HepG2 (cell line): ENCODE data around the gene HAP1. TPM values are rescaled to one million over a fixed set of nuclear protein-coding genes. Genes with fewer than 3 reads are reported as not detected.

Experiments
- ATAC-seq: fragments of 200-7000 bp; cut with Tn5 transposase; 3 replicates; pipeline ENCODE4 v1.9.1; 2020; ENCODE audit warnings: mild to moderate bottlenecking, moderate library complexity
- BruUV-seq: library from RNA; stranded (reverse); fragments of 400-500 nt; replicated peaks from 2 replicates; lab custom pipeline; 2021; lab: Mats Ljungman, UMichigan
- CTCF ChIA-PET: fragments of 300-600 bp; formaldehyde crosslinking; extraction: SDS; loops from one replicate; lab custom pipeline; 2021; ENCODE audit warnings: low total read pairs, inconsistent platforms, low intra/inter-chr PET ratio; lab: Yijun Ruan, JAX
- POLR2A ChIA-PET: fragments of 350-600 bp; sonication (Branson Sonifier 250); formaldehyde crosslinking; loops from one replicate; lab custom pipeline; 2020; ENCODE audit warnings: antibody characterized with exemption, inconsistent platforms; lab: Yijun Ruan, JAX
- DNase-seq: peaks from one replicate; pipeline ENCODE4 v3.0.0-alpha.2; 2015; ENCODE audit warnings: low spot score
- FAIRE-seq: peaks from 3 replicates; lab custom pipeline; 2011; peaks lifted over from hg19 to GRCh38; lab: Jason Lieb, UNC
- H2AFZ ChIP-seq: one replicate; pipeline ENCODE4 v1.6.1; 2011; ENCODE audit warnings: low read length, inconsistent platforms
- H3K27ac ChIP-seq: fragments of 300-600 bp; 3 replicates; pipeline ENCODE4 v1.8.0; 2011; ENCODE audit warnings: mixed run types, mild to moderate bottlenecking, mixed read lengths, low read length, inconsistent platforms; ENCODE audit not compliant: insufficient read depth; ENCODE audit errors: extremely low read length
- H3K27me3 ChIP-seq, 2 experiments: fragments of 200-600 bp in 1 of 2; 2 replicates in 1 of 2; 3 replicates in 1 of 2; pipeline versions ENCODE4 v1.6.0 to v1.8.0; 2011; ENCODE audit warnings: low read length in 2 of 2, mild to moderate bottlenecking in 2 of 2, moderate library complexity in 2 of 2, inconsistent platforms in 1 of 2; ENCODE audit not compliant: insufficient read depth in 2 of 2, control insufficient read depth in 1 of 2
- H3K36me3 ChIP-seq, 2 experiments: fragments of 200-600 bp in 1 of 2; replicated peaks in 1 of 2; 2 replicates in 1 of 2; 3 replicates in 1 of 2; pipeline versions ENCODE4 v1.5.1 to v1.8.0; 2011; ENCODE audit warnings: low read length in 2 of 2, inconsistent platforms in 1 of 2; ENCODE audit not compliant: insufficient read depth in 2 of 2, control insufficient read depth in 1 of 2
- H3K4me1 ChIP-seq: 2 replicates; pipeline ENCODE4 v1.5.1; 2012; ENCODE audit warnings: low read length, inconsistent platforms; ENCODE audit not compliant: insufficient read depth
- H3K4me2 ChIP-seq: 2 replicates; pipeline ENCODE4 v1.6.0; 2011; ENCODE audit warnings: low read depth, low read length, inconsistent platforms
- H3K4me3 ChIP-seq, 3 experiments: fragments of 200-600 bp in 1 of 3; sonication (generic), shearing (Covaris generic) in 1 of 3; replicated peaks in 1 of 3; 2 replicates each; pipeline ENCODE4 v1.5.1; 2011 to 2016; ENCODE audit warnings: low read length in 3 of 3, inconsistent platforms in 2 of 3, low read depth in 2 of 3, mild to moderate bottlenecking in 2 of 3, control low read depth in 1 of 3, mixed read lengths in 1 of 3; ENCODE audit not compliant: insufficient read depth in 1 of 3
- H3K79me2 ChIP-seq: one replicate; pipeline ENCODE4 v1.6.1; 2011; ENCODE audit warnings: low read length, inconsistent platforms; ENCODE audit not compliant: insufficient read depth
- H3K9ac ChIP-seq: 2 replicates; pipeline ENCODE4 v1.6.0; 2011; ENCODE audit warnings: mild to moderate bottlenecking, low read depth, low read length, inconsistent platforms; ENCODE audit not compliant: insufficient read depth
- H3K9me3 ChIP-seq: 2 replicates; pipeline ENCODE4 v1.5.1; 2012; ENCODE audit warnings: mild to moderate bottlenecking, low read length
- H4K20me1 ChIP-seq: 2 replicates; pipeline ENCODE4 v1.6.0; 2011; ENCODE audit warnings: inconsistent platforms, mild to moderate bottlenecking, low read length, moderate library complexity; ENCODE audit not compliant: insufficient read depth
- FOXC1 ChIP-seq: sonication (generic); formaldehyde crosslinking; IDR thresholded peaks from 2 replicates; pipeline ENCODE4 v1.8.0; 2022; ENCODE audit warnings: mild to moderate bottlenecking, missing genetic modification reagents, borderline replicate concordance
- MAF1 ChIP-seq: sonication (generic); formaldehyde crosslinking; IDR thresholded peaks from 2 replicates; pipeline ENCODE4 v1.5.0; 2020; ENCODE audit warnings: missing genetic modification reagents, borderline replicate concordance
- NFYC ChIP-seq: IDR thresholded peaks from 2 replicates; pipeline ENCODE4 v1.6.1; 2016; ENCODE audit warnings: missing genetic modification reagents, missing compliant biosample characterization
- NRL ChIP-seq: sonication (generic); formaldehyde crosslinking; IDR thresholded peaks from 2 replicates; pipeline ENCODE4 v1.5.0; 2020; ENCODE audit warnings: missing genetic modification reagents, mild to moderate bottlenecking, moderate library complexity, borderline replicate concordance
- ZNF263 ChIP-seq: sonication (generic); formaldehyde crosslinking; IDR thresholded peaks from 2 replicates; pipeline ENCODE4 v1.4.0; 2020; ENCODE audit warnings: missing genetic modification reagents
- WGBS: methylation state at CpG from one replicate; pipeline ENCODE4 v1.1.6; 2017; ENCODE audit warnings: low lambda C conversion rate; 5-methylcytosine and 5-hydroxymethylcytosine counted together
- in situ Hi-C: cut with HindIII; loops from 2 replicates; pipeline ENCODE4 v1.10.0; 2017; ENCODE audit warnings: low pct_unique_long_range_greater_than_20kb; ENCODE audit not compliant: extremely low pct_ligation_motif_present
- intact Hi-C: fragments of 100-400 bp; cut with micrococcal nuclease; formaldehyde crosslinking; loops from one replicate; pipeline ENCODE4 v1.10.0; 2022; ENCODE audit not compliant: unreplicated experiment
- polyA plus RNA-seq, 8 experiments: library from polyadenylated mRNA; depleted of rRNA in 3 of 8; stranded (reverse) in 7 of 8; unstranded in 1 of 8; fragments of >200 nt; fragmentation: Illumina TruSeq in 4 of 8; extraction: Trizol in 4 of 8; gene quantifications; 2 replicates each; pipeline versions ENCODE4 v1.2.1 to v1.2.3, GENCODE V29; 2011 to 2016; ENCODE audit warnings: low read depth in 4 of 8, missing spikeins in 1 of 8, mixed read lengths in 1 of 8; ENCODE audit not compliant: insufficient read depth in 1 of 8
- total RNA-seq, 5 experiments: library from RNA; depleted of rRNA; stranded (reverse); fragments of >200 nt; fragmentation: Illumina TruSeq; extraction: Trizol; gene quantifications; 2 replicates each; pipeline ENCODE4 v1.2.3, GENCODE V29; 2016; ENCODE audit warnings: low read depth in 1 of 5
- TF ChIP-seq, protein P1 (sequence below): sonication (generic); formaldehyde crosslinking; IDR thresholded peaks from 2 replicates; pipeline ENCODE4 v1.5.0; 2020; ENCODE audit warnings: mild to moderate bottlenecking, missing genetic modification reagents
- TF ChIP-seq, protein P2 (sequence below): sonication (generic); formaldehyde crosslinking; IDR thresholded peaks from 2 replicates; pipeline ENCODE4 v1.4.0; 2020; ENCODE audit warnings: mild to moderate bottlenecking, missing genetic modification reagents

HAP1 gene
- total and polyA plus RNA-seq, 2 of the 13 experiments (the other 11 are each of a cell fraction or from before 2014, with no cell fraction given), result 0.07 TPM

DNA sequence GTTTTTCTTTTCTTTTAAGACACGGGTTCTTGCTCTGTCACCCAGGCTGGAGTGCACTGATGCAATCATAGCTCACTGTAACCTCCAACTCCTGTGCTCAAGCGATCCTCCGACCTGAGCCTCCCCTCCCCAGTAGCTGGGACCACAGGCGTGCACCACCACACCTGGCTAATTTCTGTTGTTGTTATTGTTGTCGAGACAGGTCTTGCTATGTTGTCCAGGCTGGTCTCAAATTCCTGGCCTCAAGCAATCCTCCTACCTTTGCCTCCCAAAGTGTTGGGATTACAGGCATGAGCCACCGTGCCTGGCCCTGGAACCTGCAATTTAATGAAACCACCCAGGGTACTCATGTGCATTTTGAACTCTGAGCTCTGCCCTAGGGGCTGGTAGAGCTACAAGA, 27.9 kb upstream of the HAP1 start:
- H3K9me3 ChIP-seq, result no peaks in the 10 kb centered on the region
- peaks cover 44 to 66% of the 10 kb centered on the region in 2 experiments; a peak in 4 of 5 replicates for H3K36me3 ChIP-seq
- no peak overlapping the region for H3K9ac ChIP-seq
- H3K4me3 ChIP-seq, result no peak overlapping the region
- 79% methylated on average over 6 of the region's 6 CpGs for WGBS
- ChIA-PET CTCF (no interaction called here), POLR2A (interaction anchor here (2.1 kb wide), 1 partner anchor 24 kb away, joined by 6 read pairs; the partner anchor contains the start of gene JUP)
- no peaks in the 10 kb centered on the region for H3K79me2 ChIP-seq
- intact Hi-C loops (no loop called here), in situ Hi-C loops (no loop called here)
- no TSS peak for BruUV-seq
- DNase-seq (no peak), ATAC-seq (no peak), FAIRE-seq (no peak)
- H3K27ac ChIP-seq, result no peak overlapping the region
- no peak overlapping the region for H2AFZ ChIP-seq
- H3K27me3 ChIP-seq, result no peaks in the 10 kb centered on the region
- TF ChIP-seq ZNF263 (CRISPR knock-in tag), result no peak
- TF ChIP-seq, protein P1, sequence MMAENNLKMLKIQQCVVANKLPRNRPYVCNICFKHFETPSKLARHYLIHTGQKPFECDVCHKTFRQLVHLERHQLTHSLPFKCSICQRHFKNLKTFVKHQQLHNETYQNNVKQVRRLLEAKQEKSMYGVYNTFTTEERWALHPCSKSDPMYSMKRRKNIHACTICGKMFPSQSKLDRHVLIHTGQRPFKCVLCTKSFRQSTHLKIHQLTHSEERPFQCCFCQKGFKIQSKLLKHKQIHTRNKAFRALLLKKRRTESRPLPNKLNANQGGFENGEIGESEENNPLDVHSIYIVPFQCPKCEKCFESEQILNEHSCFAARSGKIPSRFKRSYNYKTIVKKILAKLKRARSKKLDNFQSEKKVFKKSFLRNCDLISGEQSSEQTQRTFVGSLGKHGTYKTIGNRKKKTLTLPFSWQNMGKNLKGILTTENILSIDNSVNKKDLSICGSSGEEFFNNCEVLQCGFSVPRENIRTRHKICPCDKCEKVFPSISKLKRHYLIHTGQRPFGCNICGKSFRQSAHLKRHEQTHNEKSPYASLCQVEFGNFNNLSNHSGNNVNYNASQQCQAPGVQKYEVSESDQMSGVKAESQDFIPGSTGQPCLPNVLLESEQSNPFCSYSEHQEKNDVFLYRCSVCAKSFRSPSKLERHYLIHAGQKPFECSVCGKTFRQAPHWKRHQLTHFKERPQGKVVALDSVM (CRISPR knock-in tag), result peak; percentile 31; the same call in 1 of the 2 replicates
- no peaks in the 10 kb centered on the region for H3K4me1 ChIP-seq
- H3K4me2 ChIP-seq, result no peak overlapping the region
- H4K20me1 ChIP-seq, result no peaks in the 10 kb centered on the region

DNA sequence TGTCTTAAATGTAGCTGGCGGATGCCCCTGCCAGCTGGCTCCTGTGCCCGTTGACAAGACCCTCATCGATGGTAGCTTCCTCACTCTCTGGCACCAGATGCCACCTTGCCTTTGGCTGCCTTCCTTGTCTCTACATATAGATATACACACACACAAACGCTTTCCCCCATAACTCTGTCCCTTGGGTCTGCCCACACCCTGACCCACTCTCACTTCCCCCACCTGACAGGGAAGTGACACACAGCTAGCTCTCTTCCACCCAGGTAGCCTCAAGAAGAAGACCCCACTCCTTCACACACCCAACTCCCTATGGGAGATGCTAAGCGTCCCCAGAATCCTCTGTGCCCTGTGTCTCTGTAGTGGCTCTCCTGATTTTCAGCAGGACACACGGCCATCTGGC, 26.4 kb upstream of the HAP1 start:
- POLR2A ChIA-PET, result interaction anchor here (1.2 kb wide), 1 partner anchor 12 kb away, joined by 3 read pairs; no protein-coding TSS in a partner anchor
- CTCF ChIA-PET, result no interaction called here
- BruUV-seq, result no TSS peak
- H3K9me3 ChIP-seq, result no peaks in the 10 kb centered on the region
- H3K9ac ChIP-seq, result no peak overlapping the region
- H3K36me3 ChIP-seq, result peaks cover 43 to 65% of the 10 kb centered on the region in 2 experiments; a peak in 4 of 5 replicates
- TF ChIP-seq, protein P2, sequence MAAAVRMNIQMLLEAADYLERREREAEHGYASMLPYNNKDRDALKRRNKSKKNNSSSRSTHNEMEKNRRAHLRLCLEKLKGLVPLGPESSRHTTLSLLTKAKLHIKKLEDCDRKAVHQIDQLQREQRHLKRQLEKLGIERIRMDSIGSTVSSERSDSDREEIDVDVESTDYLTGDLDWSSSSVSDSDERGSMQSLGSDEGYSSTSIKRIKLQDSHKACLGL (CRISPR knock-in tag), result no peak
- no peak for TF ChIP-seq MAF1 (CRISPR knock-in tag)
- no peak for TF ChIP-seq NFYC
- TF ChIP-seq NRL (CRISPR knock-in tag), result no peak
- no peak for TF ChIP-seq FOXC1
- no peaks in the 10 kb centered on the region for H4K20me1 ChIP-seq
- ATAC-seq (no peak), DNase-seq (no peak), FAIRE-seq (no peak)
- in situ Hi-C loops, result no loop called here
- no peaks in the 10 kb centered on the region for H3K27me3 ChIP-seq
- no peak overlapping the region for H3K4me2 ChIP-seq
- H3K4me1 ChIP-seq, result no peaks in the 10 kb centered on the region
- H3K79me2 ChIP-seq, result no peaks in the 10 kb centered on the region
- H2AFZ ChIP-seq, result no peak overlapping the region
- H3K4me3 ChIP-seq, result no peak overlapping the region
- 99% methylated on average over 6 of the region's 6 CpGs for WGBS
- intact Hi-C loops, result no loop called here
- no peak overlapping the region for H3K27ac ChIP-seq
